Thyroid gland (tissue), 4 donors: ENCODE data around the gene PLAU. TPM values are rescaled to one million over a fixed set of nuclear protein-coding genes. Genes with fewer than 3 reads are reported as not detected.

Experiments
- DNase-seq, 2 donors: peaks; one replicate each; pipeline ENCODE4 v3.0.0-alpha.2; 2019
- H3K27ac ChIP-seq, 3 donors: fragments of 200-600 bp; sonication (generic); 1 replicate in 2 of 3; 2 replicates in 1 of 3; pipeline ENCODE4 v1.5.1; 2016 to 2019; ENCODE audit warnings: mild to moderate bottlenecking in 1 of 3, moderate library complexity in 1 of 3
- H3K27me3 ChIP-seq: fragments of 200-600 bp; sonication (generic); one replicate; pipeline ENCODE4 v1.5.1; 2019
- H3K36me3 ChIP-seq, 2 donors: fragments of 200-600 bp; sonication (generic); one replicate each; pipeline ENCODE4 v1.5.1; 2016 to 2019
- H3K4me1 ChIP-seq, 2 donors: fragments of 200-600 bp; sonication (generic); one replicate each; pipeline ENCODE4 v1.5.1; 2017 to 2019
- H3K4me3 ChIP-seq, 3 donors: fragments of 200-600 bp; sonication (generic); replicated peaks in 1 of 3; 1 replicate in 2 of 3; 2 replicates in 1 of 3; pipeline ENCODE4 v1.5.1; 2016; ENCODE audit warnings: mild to moderate bottlenecking in 1 of 3
- H3K9me3 ChIP-seq: fragments of 200-600 bp; sonication (generic); one replicate; pipeline ENCODE4 v1.5.1; 2017
- CTCF ChIP-seq, 6 experiments: fragments of 200-600 bp in 3 of 6; fragments of 450-650 bp in 3 of 6; sonication (generic) in 3 of 6; IDR thresholded peaks; one replicate each; pipeline ENCODE4 v1.5.1; 2016 to 2019; ENCODE audit warnings: antibody characterized with exemption in 6 of 6, mild to moderate bottlenecking in 2 of 6, inconsistent platforms in 1 of 6, moderate library complexity in 1 of 6
- POLR2A ChIP-seq, 2 donors: fragments of 450-650 bp; IDR thresholded peaks; one replicate each; pipeline ENCODE4 v1.6.1; 2017; ENCODE audit warnings: antibody characterized with exemption in 2 of 2, mild to moderate bottlenecking in 2 of 2, moderate library complexity in 1 of 2
- WGBS, 2 donors: methylation state at CpG; one replicate each; pipeline ENCODE4 v1.1.5; 2017; 5-methylcytosine and 5-hydroxymethylcytosine counted together
- intact Hi-C: fragments of 100-400 bp; cut with DNase I; formaldehyde crosslinking; loops from one replicate; pipeline ENCODE4 v1.15.1; 2023
- total RNA-seq, 4 donors: library from RNA; depleted of rRNA; stranded (reverse); fragments of >200 nt; gene quantifications; one replicate each; pipeline ENCODE4 v1.2.3, GENCODE V29; 2016

PLAU gene
- total RNA-seq, 4 donors from 2014 or later, result 3.8 to 13.3 (median 7.3) TPM

DNA sequence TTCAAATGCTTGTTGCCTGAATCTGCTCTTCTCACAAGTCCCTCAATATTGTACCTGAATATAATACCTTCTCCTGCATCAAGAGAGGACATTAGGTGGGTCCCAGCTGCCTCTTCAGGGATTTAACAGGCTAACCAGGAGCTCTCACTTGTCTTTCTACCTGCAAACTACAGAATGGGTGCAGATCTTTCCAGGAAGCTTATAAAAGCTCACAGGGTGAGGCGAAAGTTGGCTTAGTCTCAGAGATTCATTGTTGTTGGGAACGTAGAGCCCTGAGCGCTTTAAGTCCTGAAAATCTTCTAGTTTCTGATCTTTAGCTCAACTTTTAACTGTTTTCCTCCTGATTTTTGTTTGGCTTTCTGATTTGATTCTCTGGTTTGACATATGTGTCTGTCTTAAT lies 25.0 kb downstream of the PLAU start:
- Histone ChIP-seq H3K27ac (no peak overlapping the region), H3K27me3 (no peaks in the 10 kb centered on the region), H3K4me3 (no peak overlapping the region), H3K9me3 (no peaks in the 10 kb centered on the region), H3K4me1 (peaks cover under 1 to 33% of the 10 kb centered on the region in 2 donors), H3K36me3 (no peaks in the 10 kb centered on the region)
- WGBS, 2 donors, result 85 to 89% methylated on average over 3 of the region's 3 CpGs
- intact Hi-C loops, result no loop called here
- no peak for DNase-seq
- no peak for TF ChIP-seq CTCF (IDR thresholded peaks at IDR 0.05)
- no peak for TF ChIP-seq POLR2A (IDR thresholded peaks at IDR 0.05)

- no peak for TF ChIP-seq CTCF (IDR thresholded peaks at IDR 0.05)
- TF ChIP-seq POLR2A (IDR thresholded peaks at IDR 0.05), result no peak
- Histone ChIP-seq H3K27me3 (no peaks in the 10 kb centered on the region), H3K9me3 (no peaks in the 10 kb centered on the region), H3K36me3 (no peaks in the 10 kb centered on the region), H3K4me3 (no peak overlapping the region), H3K4me1 (peaks cover 0 to 24% of the 10 kb centered on the region in 2 donors), H3K27ac (peak overlapping the region in 2 of 3 donors; percentile 6 to 39)
- no peak for DNase-seq
- 78 to 81% methylated on average over 5 of the region's 5 CpGs for WGBS, 2 donors
- intact Hi-C loops, result no loop called here
Measured at GRCh38 chr10:73937333-73938043, 26.6 kb downstream of the PLAU start.

DNA sequence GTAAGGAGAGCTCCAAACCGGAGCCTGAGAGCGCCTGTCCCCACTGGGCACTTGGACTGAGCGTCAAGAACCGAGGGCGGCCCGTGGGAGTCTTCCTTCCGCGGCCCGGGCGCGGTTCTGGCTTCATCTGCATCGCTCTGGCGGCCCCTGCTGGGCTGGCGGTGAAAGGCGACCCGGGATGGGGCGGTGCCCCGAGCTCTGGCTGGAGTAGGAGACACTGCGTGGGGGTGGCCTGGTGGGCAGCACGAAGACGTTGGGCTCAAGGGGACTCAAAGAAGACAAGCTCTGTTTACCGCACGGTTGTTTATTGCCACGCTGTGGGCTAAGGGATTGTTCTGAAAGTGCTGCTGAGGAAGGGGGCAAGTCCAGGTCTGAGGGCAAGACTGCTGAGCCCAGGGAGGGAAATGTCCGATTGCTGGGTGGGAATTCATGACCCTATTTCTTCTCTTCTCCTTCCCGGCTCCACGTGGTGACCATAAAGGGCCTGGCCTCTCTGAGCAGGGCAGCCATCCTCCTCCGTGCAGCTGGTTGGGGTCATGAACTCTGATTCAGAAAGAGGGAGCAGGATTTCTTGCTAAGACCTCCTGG lies 29.8 kb downstream of the PLAU start:
- WGBS, 2 donors, result 6 to 11% methylated on average over 14 to 17 of the region's 28 CpGs
- H3K9me3 ChIP-seq, result no peaks in the 10 kb centered on the region

GRCh38 chr10:73941300-73941699 lies 30.4 kb downstream of the PLAU start:
- no peaks in the 10 kb centered on the region for H3K36me3 ChIP-seq
- no peaks in the 10 kb centered on the region for H3K27me3 ChIP-seq
- no peak for TF ChIP-seq POLR2A (IDR thresholded peaks at IDR 0.05)
- TF ChIP-seq CTCF (IDR thresholded peaks at IDR 0.05), result no peak
- intact Hi-C loops, result loop anchor here (2.0 to 10.0 kb wide), 3 partner anchors 54 to 134 kb away; no protein-coding TSS in a partner anchor
- H3K9me3 ChIP-seq, result no peaks in the 10 kb centered on the region
- H3K27ac ChIP-seq, result no peak overlapping the region
- peaks cover 0 to 21% of the 10 kb centered on the region in 2 donors for H3K4me1 ChIP-seq
- H3K4me3 ChIP-seq, result no peak overlapping the region
- 89 to 98% methylated on average over 2 of the region's 2 CpGs for WGBS, 2 donors
- no peak for DNase-seq

More for the DNA sequence above, 29.8 kb downstream of the PLAU start:
- Histone ChIP-seq H3K4me3 (no peak overlapping the region), H3K4me1 (peaks cover 0 to 21% of the 10 kb centered on the region in 2 donors), H3K27me3 (no peaks in the 10 kb centered on the region), H3K27ac (no peak overlapping the region), H3K36me3 (no peaks in the 10 kb centered on the region)
- peak; percentile 77 to 84 for DNase-seq
- intact Hi-C loops, result loop anchor here (2.0 to 10.0 kb wide), 3 partner anchors 54 to 134 kb away; no protein-coding TSS in a partner anchor
- no peak for TF ChIP-seq POLR2A (IDR thresholded peaks at IDR 0.05)
- TF ChIP-seq CTCF (IDR thresholded peaks at IDR 0.05), result peak; percentile 85 to 96 (median 93)
